ENCODE results near the gene PARP9. TPM values are rescaled to one million over a fixed set of nuclear protein-coding genes. Genes with fewer than 3 reads are reported as not detected.

The PARP9 gene
- total and polyA plus RNA-seq, 2 of the 13 experiments (the other 11 are each of a cell fraction or from before 2014, with no cell fraction given) = 6.5 to 10.6 TPM

- 0 out of 2 replicates have a peak, but pooled peaks have one; percentile 49 for TF ChIP-seq ZNF280D (CRISPR knock-in tag; IDR thresholded peaks at IDR 0.05)
- 0 out of 2 replicates have a peak, but pooled peaks have one; percentile 63 for TF ChIP-seq DNMT3B (CRISPR knock-in tag; conservative IDR thresholded peaks at IDR 0.05)
- TF ChIP-seq, protein P1, sequence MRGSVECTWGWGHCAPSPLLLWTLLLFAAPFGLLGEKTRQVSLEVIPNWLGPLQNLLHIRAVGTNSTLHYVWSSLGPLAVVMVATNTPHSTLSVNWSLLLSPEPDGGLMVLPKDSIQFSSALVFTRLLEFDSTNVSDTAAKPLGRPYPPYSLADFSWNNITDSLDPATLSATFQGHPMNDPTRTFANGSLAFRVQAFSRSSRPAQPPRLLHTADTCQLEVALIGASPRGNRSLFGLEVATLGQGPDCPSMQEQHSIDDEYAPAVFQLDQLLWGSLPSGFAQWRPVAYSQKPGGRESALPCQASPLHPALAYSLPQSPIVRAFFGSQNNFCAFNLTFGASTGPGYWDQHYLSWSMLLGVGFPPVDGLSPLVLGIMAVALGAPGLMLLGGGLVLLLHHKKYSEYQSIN (CRISPR knock-in tag; IDR thresholded peaks at IDR 0.05; ENCODE audit: borderline replicate concordance) = no peak
- TF ChIP-seq SOX13 (IDR thresholded peaks at IDR 0.05) = no peak
- no peak; a peak in 1 of 4 replicates for TF ChIP-seq SOX13 (CRISPR knock-in tag; conservative IDR thresholded peaks at IDR 0.05 in 1 of 2, IDR thresholded peaks at IDR 0.05 in 1 of 2)
- TF ChIP-seq, protein P2, sequence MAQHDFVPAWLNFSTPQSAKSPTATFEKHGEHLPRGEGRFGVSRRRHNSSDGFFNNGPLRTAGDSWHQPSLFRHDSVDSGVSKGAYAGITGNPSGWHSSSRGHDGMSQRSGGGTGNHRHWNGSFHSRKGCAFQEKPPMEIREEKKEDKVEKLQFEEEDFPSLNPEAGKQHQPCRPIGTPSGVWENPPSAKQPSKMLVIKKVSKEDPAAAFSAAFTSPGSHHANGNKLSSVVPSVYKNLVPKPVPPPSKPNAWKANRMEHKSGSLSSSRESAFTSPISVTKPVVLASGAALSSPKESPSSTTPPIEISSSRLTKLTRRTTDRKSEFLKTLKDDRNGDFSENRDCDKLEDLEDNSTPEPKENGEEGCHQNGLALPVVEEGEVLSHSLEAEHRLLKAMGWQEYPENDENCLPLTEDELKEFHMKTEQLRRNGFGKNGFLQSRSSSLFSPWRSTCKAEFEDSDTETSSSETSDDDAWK (CRISPR knock-in tag; IDR thresholded peaks at IDR 0.05) = no peak
- no peak for TF ChIP-seq SRF (IDR thresholded peaks at IDR 0.05; ENCODE audit: low read depth, low read length)
- TF ChIP-seq KLF12 (CRISPR knock-in tag; IDR thresholded peaks at IDR 0.05; ENCODE audit: borderline replicate concordance) = peak; percentile 50; the same call in 1 of the 2 replicates
- no peak for TF ChIP-seq ZNF83 (CRISPR knock-in tag; IDR thresholded peaks at IDR 0.05; ENCODE audit: borderline replicate concordance)
- 0 out of 2 replicates have a peak, but pooled peaks have one; percentile 79 for TF ChIP-seq ZNF724P (CRISPR knock-in tag; IDR thresholded peaks at IDR 0.05; ENCODE audit: borderline replicate concordance)
- no peak for TF ChIP-seq JUNB (CRISPR knock-in tag; IDR thresholded peaks at IDR 0.05; ENCODE audit: borderline replicate concordance)
- TF ChIP-seq NFKBIZ (CRISPR knock-in tag; IDR thresholded peaks at IDR 0.05) = no peak
- TF ChIP-seq MIER3 (CRISPR knock-in tag; IDR thresholded peaks at IDR 0.05; ENCODE audit: borderline replicate concordance) = no peak
- no peak for TF ChIP-seq ZNF224 (CRISPR knock-in tag; IDR thresholded peaks at IDR 0.05)
- peak; percentile 56 for TF ChIP-seq HNRNPLL (IDR thresholded peaks at IDR 0.05; ENCODE audit: low read depth, low read length, poor library complexity, severe bottlenecking)
- TF ChIP-seq ZNF841 (CRISPR knock-in tag; IDR thresholded peaks at IDR 0.05; ENCODE audit: borderline replicate concordance) = no peak
- no peak for TF ChIP-seq HMGA1 (CRISPR knock-in tag; conservative IDR thresholded peaks at IDR 0.05)
- TF ChIP-seq, protein P3, sequence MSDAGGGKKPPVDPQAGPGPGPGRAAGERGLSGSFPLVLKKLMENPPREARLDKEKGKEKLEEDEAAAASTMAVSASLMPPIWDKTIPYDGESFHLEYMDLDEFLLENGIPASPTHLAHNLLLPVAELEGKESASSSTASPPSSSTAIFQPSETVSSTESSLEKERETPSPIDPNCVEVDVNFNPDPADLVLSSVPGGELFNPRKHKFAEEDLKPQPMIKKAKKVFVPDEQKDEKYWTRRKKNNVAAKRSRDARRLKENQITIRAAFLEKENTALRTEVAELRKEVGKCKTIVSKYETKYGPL (CRISPR knock-in tag; IDR thresholded peaks at IDR 0.05) = 0 out of 2 replicates have a peak, but pooled peaks have one; percentile 66
- no peak for TF ChIP-seq ZNF282 (IDR thresholded peaks at IDR 0.05; ENCODE audit: partially characterized antibody)
- peak; percentile 72 for TF ChIP-seq KDM3A (CRISPR knock-in tag; IDR thresholded peaks at IDR 0.05; ENCODE audit: low read depth)
- TF ChIP-seq ZNF552 (CRISPR knock-in tag; IDR thresholded peaks at IDR 0.05; ENCODE audit: borderline replicate concordance) = no peak; the same call in 1 of the 2 replicates
- no peak for TF ChIP-seq NCOR1 (IDR thresholded peaks at IDR 0.05; ENCODE audit: borderline replicate concordance, low read length)
- peak; percentile 66; the same call in 1 of the 2 replicates for TF ChIP-seq ZNF766 (CRISPR knock-in tag; IDR thresholded peaks at IDR 0.05; ENCODE audit: borderline replicate concordance)
These were observed 49.7 kb downstream of the PARP9 start, which contains the start of gene KPNA1 (continued) for GRCh38 chr3:122514123-122515019.
